ENCODE data around the gene MICAL3. TPM values are rescaled to one million over a fixed set of nuclear protein-coding genes. Genes with fewer than 3 reads are reported as not detected.

MICAL3 gene
- polyA plus RNA-seq, 1 of the 3 experiments (the other 2 are of a cell fraction) = 83.1 TPM

GRCh38 chr22:18013947-18014346 lies 10.4 kb downstream of the MICAL3 start:
- no peaks in the 10 kb centered on the region for H3K36me3 ChIP-seq (replicated peaks in 1 of 2; ENCODE audit: control insufficient read depth in 1 of 2, insufficient read depth in 2 of 2, low read length in 1 of 2)
- H3K79me2 ChIP-seq (ENCODE audit: insufficient read depth) = no peaks in the 10 kb centered on the region
- TF ChIP-seq SIN3A (IDR thresholded peaks at IDR 0.05; ENCODE audit: borderline replicate concordance, low read depth, low read length) (no peak), YY1 (IDR thresholded peaks at IDR 0.05; ENCODE audit: low read depth) (no peak), EP300 (IDR thresholded peaks at IDR 0.05; ENCODE audit: borderline replicate concordance in 1 of 2, low read depth in 1 of 2, low read length in 1 of 2) (no peak), RAD21 (IDR thresholded peaks at IDR 0.05; ENCODE audit: low read length) (no peak), USF2 (IDR thresholded peaks at IDR 0.05; ENCODE audit: borderline replicate concordance, low read depth, low read length) (no peak), SMC3 (IDR thresholded peaks at IDR 0.05; ENCODE audit: low read depth, low read length) (no peak), FOXJ3 (CRISPR knock-in tag; IDR thresholded peaks at IDR 0.05) (no peak), TAF1 (IDR thresholded peaks at IDR 0.05; ENCODE audit: borderline replicate concordance, low read depth, low read length) (no peak), JUND (IDR thresholded peaks at IDR 0.05) (no peak), EZH2phosphoT487 (IDR thresholded peaks at IDR 0.05; ENCODE audit: borderline replicate concordance, low read depth) (no peak), MEF2A (IDR thresholded peaks at IDR 0.05; ENCODE audit: borderline replicate concordance, low read depth) (no peak), USF1 (IDR thresholded peaks at IDR 0.05; ENCODE audit: borderline replicate concordance, low read depth) (no peak), RFX5 (IDR thresholded peaks at IDR 0.05; ENCODE audit: low read length) (no peak), RXRA (IDR thresholded peaks at IDR 0.05; ENCODE audit: borderline replicate concordance, low read depth) (no peak)
- TF ChIP-seq, protein P1, sequence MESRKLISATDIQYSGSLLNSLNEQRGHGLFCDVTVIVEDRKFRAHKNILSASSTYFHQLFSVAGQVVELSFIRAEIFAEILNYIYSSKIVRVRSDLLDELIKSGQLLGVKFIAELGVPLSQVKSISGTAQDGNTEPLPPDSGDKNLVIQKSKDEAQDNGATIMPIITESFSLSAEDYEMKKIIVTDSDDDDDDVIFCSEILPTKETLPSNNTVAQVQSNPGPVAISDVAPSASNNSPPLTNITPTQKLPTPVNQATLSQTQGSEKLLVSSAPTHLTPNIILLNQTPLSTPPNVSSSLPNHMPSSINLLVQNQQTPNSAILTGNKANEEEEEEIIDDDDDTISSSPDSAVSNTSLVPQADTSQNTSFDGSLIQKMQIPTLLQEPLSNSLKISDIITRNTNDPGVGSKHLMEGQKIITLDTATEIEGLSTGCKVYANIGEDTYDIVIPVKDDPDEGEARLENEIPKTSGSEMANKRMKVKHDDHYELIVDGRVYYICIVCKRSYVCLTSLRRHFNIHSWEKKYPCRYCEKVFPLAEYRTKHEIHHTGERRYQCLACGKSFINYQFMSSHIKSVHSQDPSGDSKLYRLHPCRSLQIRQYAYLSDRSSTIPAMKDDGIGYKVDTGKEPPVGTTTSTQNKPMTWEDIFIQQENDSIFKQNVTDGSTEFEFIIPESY (IDR thresholded peaks at IDR 0.05; ENCODE audit: borderline replicate concordance, low read depth) = no peak
- TF ChIP-seq, protein P2, sequence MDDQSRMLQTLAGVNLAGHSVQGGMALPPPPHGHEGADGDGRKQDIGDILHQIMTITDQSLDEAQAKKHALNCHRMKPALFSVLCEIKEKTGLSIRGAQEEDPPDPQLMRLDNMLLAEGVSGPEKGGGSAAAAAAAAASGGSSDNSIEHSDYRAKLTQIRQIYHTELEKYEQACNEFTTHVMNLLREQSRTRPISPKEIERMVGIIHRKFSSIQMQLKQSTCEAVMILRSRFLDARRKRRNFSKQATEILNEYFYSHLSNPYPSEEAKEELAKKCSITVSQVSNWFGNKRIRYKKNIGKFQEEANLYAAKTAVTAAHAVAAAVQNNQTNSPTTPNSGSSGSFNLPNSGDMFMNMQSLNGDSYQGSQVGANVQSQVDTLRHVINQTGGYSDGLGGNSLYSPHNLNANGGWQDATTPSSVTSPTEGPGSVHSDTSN (IDR thresholded peaks at IDR 0.05) = no peak
- TF ChIP-seq, protein P3, sequence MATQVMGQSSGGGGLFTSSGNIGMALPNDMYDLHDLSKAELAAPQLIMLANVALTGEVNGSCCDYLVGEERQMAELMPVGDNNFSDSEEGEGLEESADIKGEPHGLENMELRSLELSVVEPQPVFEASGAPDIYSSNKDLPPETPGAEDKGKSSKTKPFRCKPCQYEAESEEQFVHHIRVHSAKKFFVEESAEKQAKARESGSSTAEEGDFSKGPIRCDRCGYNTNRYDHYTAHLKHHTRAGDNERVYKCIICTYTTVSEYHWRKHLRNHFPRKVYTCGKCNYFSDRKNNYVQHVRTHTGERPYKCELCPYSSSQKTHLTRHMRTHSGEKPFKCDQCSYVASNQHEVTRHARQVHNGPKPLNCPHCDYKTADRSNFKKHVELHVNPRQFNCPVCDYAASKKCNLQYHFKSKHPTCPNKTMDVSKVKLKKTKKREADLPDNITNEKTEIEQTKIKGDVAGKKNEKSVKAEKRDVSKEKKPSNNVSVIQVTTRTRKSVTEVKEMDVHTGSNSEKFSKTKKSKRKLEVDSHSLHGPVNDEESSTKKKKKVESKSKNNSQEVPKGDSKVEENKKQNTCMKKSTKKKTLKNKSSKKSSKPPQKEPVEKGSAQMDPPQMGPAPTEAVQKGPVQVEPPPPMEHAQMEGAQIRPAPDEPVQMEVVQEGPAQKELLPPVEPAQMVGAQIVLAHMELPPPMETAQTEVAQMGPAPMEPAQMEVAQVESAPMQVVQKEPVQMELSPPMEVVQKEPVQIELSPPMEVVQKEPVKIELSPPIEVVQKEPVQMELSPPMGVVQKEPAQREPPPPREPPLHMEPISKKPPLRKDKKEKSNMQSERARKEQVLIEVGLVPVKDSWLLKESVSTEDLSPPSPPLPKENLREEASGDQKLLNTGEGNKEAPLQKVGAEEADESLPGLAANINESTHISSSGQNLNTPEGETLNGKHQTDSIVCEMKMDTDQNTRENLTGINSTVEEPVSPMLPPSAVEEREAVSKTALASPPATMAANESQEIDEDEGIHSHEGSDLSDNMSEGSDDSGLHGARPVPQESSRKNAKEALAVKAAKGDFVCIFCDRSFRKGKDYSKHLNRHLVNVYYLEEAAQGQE (IDR thresholded peaks at IDR 0.05; ENCODE audit: low read depth, low read length) = no peak
- TF ChIP-seq, protein P4, sequence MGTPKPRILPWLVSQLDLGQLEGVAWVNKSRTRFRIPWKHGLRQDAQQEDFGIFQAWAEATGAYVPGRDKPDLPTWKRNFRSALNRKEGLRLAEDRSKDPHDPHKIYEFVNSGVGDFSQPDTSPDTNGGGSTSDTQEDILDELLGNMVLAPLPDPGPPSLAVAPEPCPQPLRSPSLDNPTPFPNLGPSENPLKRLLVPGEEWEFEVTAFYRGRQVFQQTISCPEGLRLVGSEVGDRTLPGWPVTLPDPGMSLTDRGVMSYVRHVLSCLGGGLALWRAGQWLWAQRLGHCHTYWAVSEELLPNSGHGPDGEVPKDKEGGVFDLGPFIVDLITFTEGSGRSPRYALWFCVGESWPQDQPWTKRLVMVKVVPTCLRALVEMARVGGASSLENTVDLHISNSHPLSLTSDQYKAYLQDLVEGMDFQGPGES (IDR thresholded peaks at IDR 0.05; ENCODE audit: low read depth, low read length) = no peak
- H3F3A ChIP-seq (replicated peaks; ENCODE audit: insufficient read depth) = peaks cover 4% of the 10 kb centered on the region
- no peak for DNase-seq
- H3K27ac ChIP-seq (ENCODE audit: low read depth in 2 of 2, low read length in 1 of 2) = no peak overlapping the region
- WGBS (ENCODE audit: low lambda C conversion rate) = 81% methylated on average over 5 of the region's 5 CpGs
- H3K27me3 ChIP-seq (ENCODE audit: insufficient read depth) = no peaks in the 10 kb centered on the region
- H3K9me2 ChIP-seq = no peaks in the 10 kb centered on the region
- H3K4me3 ChIP-seq (ENCODE audit: low read depth in 2 of 2, low read length in 1 of 2) = no peak overlapping the region
- peaks cover 0 to 7% of the 10 kb centered on the region in 2 experiments; a peak in 1 of 4 replicates for H3K4me1 ChIP-seq (ENCODE audit: control insufficient read depth in 1 of 2, insufficient read depth in 2 of 2, low read depth in 1 of 2, low read length in 1 of 2)
- ChIA-PET POLR2A (no interaction called here), CTCF (interaction anchor here (0.7 to 1.7 kb wide), 2 partner anchors 11 to 111 kb away, joined by 3 to 10 read pairs; partner anchors contain the start of gene MICAL3)
- no peaks in the 10 kb centered on the region for H4K20me1 ChIP-seq (ENCODE audit: insufficient read depth)
- no peak overlapping the region for H3K9ac ChIP-seq
- no peak overlapping the region for H3K4me2 ChIP-seq
- no peak overlapping the region for H2AFZ ChIP-seq (ENCODE audit: low read depth)
- H3K9me3 ChIP-seq = no peaks in the 10 kb centered on the region
